ENCODE data around the gene CTDSPL2.

- TF ChIP-seq CTCF (IDR thresholded peaks at IDR 0.05 in 2 of 3, conservative IDR thresholded peaks at IDR 0.05 in 1 of 3; ENCODE audit: control insufficient read depth in 2 of 3, extremely low read depth in 1 of 3, insufficient read depth in 1 of 3, low read depth in 3 of 3, low read length in 3 of 3) = no peak
- no peak for TF ChIP-seq GABPA (IDR thresholded peaks at IDR 0.05; ENCODE audit: low read depth)
- no peak for TF ChIP-seq POLR2A (IDR thresholded peaks at IDR 0.05; ENCODE audit: low read depth, low read length)
- TF ChIP-seq ASH2L (IDR thresholded peaks at IDR 0.05; ENCODE audit: borderline replicate concordance, low read depth) = no peak
- TF ChIP-seq ZNF384 (IDR thresholded peaks at IDR 0.05; ENCODE audit: borderline replicate concordance, low read depth, low read length) = no peak
- TF ChIP-seq NRF1 (conservative IDR thresholded peaks at IDR 0.05; ENCODE audit: low read depth, low read length) = no peak
- TF ChIP-seq BMI1 (IDR thresholded peaks at IDR 0.05; ENCODE audit: borderline replicate concordance) = no peak
Measured at GRCh38 chr15:44394562-44394961, 32.9 kb upstream of the CTDSPL2 start.

All from GM12878 (cell line).